Epithelial cell of esophagus (primary cell): ENCODE results near the gene METTL22.

ENCODE experiments used
- DNase-seq: peaks from one replicate; pipeline ENCODE4 v3.0.0; 2010; ENCODE audit warnings: low read depth
- H3K4me3 ChIP-seq: 2 replicates; pipeline ENCODE4 v1.5.1; 2011; ENCODE audit warnings: mild to moderate bottlenecking, low read length, control low read depth
- TF ChIP-seq, protein P1 (sequence below): IDR thresholded peaks from 2 replicates; pipeline ENCODE4 v1.5.1; 2011; ENCODE audit warnings: low read depth, mild to moderate bottlenecking, low read length, control low read depth, inconsistent platforms; ENCODE audit not compliant: insufficient read depth; ENCODE audit errors: missing control alignments

Gene METTL22

DNA sequence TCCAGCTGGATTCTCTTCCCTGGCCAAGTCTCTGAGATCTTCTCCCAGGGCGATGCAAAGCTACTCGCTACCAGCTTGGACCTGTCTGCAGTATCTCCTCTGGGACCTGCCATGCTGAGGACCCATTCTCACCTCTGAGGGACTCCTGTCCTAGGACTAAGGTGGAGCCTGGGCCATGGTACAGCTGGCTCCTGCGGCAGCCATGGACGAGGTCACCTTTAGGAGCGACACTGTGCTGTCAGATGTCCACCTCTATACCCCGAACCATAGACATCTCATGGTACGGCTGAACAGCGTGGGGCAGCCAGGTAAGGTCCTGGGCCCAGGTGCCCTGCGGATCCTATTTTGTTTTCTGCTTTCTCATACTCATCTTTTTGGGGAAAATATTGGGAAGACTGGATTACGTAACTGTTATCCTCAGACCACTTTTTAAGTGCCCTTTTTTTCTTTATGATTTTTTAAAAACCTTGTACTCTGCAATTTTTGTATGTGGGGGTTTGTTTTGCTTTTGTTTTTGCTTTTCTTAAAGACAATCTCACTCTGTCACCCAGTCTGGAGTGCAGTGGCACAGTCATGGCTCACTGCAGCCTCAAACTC lies 4.1 kb downstream of the METTL22 start:
- DNase-seq, result no peak
- H3K4me3 ChIP-seq, result no peak overlapping the region
- TF ChIP-seq, protein P1, sequence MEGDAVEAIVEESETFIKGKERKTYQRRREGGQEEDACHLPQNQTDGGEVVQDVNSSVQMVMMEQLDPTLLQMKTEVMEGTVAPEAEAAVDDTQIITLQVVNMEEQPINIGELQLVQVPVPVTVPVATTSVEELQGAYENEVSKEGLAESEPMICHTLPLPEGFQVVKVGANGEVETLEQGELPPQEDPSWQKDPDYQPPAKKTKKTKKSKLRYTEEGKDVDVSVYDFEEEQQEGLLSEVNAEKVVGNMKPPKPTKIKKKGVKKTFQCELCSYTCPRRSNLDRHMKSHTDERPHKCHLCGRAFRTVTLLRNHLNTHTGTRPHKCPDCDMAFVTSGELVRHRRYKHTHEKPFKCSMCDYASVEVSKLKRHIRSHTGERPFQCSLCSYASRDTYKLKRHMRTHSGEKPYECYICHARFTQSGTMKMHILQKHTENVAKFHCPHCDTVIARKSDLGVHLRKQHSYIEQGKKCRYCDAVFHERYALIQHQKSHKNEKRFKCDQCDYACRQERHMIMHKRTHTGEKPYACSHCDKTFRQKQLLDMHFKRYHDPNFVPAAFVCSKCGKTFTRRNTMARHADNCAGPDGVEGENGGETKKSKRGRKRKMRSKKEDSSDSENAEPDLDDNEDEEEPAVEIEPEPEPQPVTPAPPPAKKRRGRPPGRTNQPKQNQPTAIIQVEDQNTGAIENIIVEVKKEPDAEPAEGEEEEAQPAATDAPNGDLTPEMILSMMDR, result no peak

DNA sequence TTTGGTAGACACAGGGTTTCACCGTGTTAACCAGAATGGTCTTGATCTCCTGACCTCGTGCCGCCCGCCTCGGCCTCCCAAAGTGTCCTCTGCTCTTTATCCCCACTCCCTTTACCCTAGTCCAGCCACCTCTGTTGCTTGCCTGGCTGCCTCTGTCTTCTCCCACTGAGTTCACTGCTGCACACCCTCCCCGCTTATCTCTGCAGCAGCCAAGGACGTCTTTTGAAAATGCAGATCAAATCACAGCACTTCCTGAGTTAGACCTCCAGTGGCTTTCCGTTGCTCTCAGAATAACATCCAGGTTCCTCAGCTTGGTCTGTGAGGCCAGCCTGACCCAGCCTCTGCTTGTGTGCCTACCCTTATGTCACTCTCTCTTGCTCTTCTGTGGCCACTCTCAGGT lies 5.4 kb downstream of the METTL22 start:
- DNase-seq, result no peak
- TF ChIP-seq, protein P1, result no peak
- no peak overlapping the region for H3K4me3 ChIP-seq

DNA sequence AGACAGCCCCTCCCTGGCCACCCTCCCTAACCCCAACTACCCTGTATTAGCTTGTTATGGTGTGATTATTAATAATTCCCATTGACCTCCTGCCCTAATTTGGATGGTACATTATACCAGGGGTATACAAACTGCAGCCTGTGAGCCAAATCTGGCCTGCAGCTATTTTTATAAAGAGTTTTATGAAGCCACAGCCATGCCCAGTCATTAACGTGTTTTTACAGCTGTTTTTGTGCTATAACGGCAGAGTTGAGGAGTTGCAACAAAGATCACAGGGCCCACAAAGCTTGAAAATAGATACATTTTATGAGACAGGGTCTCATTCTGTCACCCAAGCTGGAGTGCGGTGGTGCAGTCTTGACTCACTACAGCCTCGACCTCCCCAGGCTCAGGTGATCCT lies 6.0 kb downstream of the METTL22 start:
- no peak for DNase-seq
- H3K4me3 ChIP-seq, result no peak overlapping the region
- TF ChIP-seq, protein P1, result no peak

DNA sequence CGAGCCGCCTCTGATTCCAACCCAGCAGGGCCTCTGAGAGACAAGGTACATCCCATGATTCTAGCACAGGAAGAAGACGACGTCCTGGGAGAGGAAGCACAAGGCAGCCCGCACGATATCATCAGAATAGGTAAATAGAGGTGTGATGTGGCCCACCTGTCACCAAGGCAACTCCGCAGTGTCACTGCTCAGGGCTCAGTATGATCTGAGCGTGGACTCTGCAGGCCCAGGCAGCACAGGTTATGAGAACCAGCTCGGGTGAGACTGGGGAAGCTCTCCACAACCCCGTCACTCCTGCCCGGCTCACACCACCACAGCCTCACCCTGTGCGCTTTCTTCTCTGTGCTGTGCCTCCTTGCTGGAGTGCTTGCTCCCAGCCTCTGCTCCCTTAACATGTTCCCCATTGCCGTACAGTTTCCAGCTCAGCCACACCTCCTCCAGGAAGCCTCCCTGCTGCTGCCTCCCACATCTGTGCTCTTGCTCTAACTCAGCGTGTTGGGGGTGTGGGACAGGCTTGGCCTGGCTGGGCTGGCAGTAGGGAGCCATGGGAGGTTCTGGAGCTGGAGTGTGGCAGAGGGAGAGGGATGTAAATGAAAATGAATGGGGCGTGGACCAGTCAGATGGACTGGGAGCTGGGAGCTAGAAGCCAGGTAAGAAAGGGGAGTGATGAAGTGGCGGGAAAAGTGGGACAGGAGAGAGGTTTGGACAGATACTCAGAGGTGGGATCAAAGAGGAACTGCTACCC lies 7.7 kb downstream of the METTL22 start:
- TF ChIP-seq, protein P1, result no peak

DNA sequence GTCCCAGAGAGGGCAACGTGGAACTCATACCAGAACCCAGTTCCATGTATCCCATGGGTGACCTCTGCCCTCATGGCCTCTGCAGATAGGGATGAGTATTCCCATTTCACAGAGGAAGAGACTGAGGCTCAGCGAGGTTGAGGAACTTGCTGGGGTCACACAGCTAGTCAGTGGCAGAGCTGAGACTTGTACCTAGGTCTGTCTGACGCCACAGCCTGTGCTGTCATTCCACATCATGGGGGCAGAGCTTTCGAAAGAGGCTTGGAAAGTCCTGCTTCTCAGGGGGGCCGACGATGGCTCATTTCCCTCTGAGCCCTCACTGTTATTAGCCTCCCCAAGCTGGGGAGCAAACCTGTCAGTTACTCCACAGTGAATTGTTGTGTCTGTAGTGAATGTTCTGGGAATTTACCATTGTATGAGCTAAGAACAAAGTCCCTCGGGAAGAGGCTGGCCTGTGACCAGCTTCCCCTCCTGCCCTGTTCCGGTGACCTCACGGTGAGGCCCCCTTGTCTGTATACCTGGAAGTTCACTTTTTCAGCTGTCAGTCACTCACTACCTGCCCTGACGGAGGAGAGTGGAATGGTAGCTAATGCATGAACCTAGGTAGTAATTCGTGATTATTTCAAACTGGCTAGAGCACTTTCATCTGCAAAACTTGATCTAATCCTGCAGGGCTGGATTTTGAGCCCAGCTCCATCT lies 8.9 kb downstream of the METTL22 start:
- no peak overlapping the region for H3K4me3 ChIP-seq

More for the DNA sequence above, 7.7 kb downstream of the METTL22 start:
- no peak for DNase-seq
- no peak overlapping the region for H3K4me3 ChIP-seq

DNA sequence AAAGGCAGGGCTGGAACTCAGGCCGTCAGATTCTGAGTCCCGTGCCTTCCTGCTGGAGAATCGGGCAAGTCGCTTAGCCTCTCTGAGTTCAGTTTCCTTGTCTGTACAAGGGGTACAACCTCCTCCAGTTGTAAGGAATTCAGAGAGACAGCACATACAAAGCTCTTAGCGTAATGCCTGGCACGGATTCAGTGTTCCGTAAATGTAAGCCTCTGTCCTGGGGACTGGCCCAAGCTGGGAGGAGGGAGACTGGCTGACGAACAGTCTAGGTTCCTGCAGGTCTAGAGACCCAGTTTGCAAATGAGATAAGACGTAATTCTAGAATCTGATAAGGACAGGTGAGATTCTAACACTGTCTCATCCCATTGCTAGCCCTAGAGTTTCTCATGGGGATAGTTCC lies 9.9 kb downstream of the METTL22 start:
- H3K4me3 ChIP-seq, result no peak overlapping the region
- TF ChIP-seq, protein P1, result no peak
- no peak for DNase-seq

More for the DNA sequence above, 8.9 kb downstream of the METTL22 start:
- TF ChIP-seq, protein P1, result no peak
- DNase-seq, result no peak
